Retinal pigment epithelial cell (primary cell): ENCODE results near the gene MEIS1.

ENCODE experiments used
- DNase-seq: peaks from one replicate; pipeline ENCODE4 v3.0.0-alpha.2; 2010; ENCODE audit warnings: low read depth
- H3K4me3 ChIP-seq: 2 replicates; pipeline ENCODE4 v1.5.1; 2011; ENCODE audit warnings: mild to moderate bottlenecking, low read length, control low read depth, moderate library complexity
- TF ChIP-seq, protein P1 (sequence below): conservative IDR thresholded peaks from 2 replicates; pipeline ENCODE4 v1.5.1; 2011; ENCODE audit warnings: low read depth, low read length, control low read depth, inconsistent platforms

MEIS1 gene

DNA sequence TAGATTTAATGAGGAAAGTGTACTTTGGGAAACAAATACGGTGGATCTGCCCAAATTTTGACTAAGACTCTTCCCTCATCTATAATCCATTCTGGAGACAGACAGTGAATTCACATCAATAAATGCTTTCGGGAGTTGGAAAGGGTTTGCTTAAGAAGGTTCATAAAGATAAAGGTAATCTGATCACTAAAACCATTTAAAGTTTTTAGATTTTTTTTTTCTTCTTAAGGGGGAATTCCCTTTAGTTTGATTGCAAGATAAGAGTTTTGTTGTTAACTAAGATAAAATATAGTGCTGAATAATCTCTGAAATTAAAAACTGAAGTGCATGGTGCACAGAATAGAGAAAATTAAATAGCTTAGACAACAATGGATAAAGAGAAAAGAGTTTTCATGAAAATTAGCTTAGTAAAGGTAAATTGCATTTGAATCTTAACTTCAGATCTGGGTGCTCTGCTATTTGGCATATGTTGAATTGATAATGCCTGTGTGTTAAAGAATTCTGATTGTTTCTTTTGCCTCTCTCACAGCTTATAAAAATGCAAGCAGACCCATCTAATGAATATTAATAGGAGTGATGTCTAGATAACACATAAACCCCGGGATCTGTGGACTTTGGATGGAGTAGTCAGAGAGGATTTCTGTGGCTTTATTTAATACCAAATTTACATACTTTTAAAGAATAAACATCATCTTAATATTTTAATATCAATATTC is 100.8 kb downstream of the MEIS1 start:
- TF ChIP-seq, protein P1, sequence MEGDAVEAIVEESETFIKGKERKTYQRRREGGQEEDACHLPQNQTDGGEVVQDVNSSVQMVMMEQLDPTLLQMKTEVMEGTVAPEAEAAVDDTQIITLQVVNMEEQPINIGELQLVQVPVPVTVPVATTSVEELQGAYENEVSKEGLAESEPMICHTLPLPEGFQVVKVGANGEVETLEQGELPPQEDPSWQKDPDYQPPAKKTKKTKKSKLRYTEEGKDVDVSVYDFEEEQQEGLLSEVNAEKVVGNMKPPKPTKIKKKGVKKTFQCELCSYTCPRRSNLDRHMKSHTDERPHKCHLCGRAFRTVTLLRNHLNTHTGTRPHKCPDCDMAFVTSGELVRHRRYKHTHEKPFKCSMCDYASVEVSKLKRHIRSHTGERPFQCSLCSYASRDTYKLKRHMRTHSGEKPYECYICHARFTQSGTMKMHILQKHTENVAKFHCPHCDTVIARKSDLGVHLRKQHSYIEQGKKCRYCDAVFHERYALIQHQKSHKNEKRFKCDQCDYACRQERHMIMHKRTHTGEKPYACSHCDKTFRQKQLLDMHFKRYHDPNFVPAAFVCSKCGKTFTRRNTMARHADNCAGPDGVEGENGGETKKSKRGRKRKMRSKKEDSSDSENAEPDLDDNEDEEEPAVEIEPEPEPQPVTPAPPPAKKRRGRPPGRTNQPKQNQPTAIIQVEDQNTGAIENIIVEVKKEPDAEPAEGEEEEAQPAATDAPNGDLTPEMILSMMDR = no peak
- DNase-seq = no peak
- no peak overlapping the region for H3K4me3 ChIP-seq

DNA sequence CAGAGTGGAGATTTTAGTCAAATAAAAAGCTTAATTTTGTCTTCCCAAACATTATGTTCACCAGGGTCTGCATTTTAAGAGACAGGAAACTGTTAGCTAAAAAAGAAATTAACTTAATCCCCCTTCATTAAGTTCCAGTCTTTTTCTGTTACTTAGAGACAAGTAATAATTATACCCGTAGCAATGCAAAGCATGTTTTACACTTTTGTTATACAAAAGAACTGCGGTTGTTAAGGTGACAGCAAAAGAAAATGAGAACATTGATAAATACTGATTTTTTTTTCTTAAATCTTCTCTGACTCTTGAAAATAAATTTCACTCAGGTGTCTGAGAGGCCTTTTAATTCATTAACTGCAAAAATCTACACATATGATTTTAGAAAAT is 101.4 kb downstream of the MEIS1 start:
- H3K4me3 ChIP-seq = no peak overlapping the region
- TF ChIP-seq, protein P1 = no peak
- no peak for DNase-seq

DNA sequence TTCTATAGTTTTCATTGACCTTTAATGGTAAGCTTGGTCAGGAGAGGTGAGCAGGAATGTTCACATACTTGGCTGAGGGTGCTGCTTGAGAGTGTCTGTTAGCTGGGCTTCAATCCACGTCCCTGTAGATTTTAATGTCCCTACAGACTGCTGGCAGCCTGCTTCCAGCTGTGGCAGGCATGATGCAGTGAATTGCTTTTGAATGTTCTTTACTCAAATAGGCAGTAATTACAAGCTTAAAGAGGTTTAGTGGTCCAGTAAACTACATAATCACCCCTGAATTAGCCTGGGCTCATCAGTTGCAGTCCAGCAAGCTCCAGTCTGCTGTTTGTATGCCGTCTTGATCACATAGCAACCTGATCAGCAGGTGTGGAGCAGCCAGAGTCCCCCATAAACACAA is 102.1 kb downstream of the MEIS1 start:
- TF ChIP-seq, protein P1 = no peak
- DNase-seq = no peak
- no peak overlapping the region for H3K4me3 ChIP-seq

DNA sequence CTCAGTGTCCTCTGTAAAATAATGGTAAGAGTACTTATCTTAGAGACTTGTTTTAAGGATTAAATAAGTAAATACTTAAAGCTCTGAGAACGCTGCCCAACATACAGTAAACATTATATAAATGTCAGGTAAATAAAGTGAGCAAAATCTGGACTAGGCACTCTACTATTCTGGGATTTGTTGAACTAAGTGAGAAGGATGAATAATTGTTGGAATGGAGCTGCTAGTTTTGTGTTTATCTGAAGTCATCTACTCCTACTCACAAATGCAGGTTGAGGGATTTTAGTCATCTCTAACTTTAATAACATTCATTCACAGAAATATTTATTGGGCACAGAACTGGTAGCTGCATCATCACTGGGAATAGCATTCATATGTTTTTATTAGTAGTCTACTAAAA is 103.4 kb downstream of the MEIS1 start:
- no peak overlapping the region for H3K4me3 ChIP-seq
- TF ChIP-seq, protein P1 = no peak
- DNase-seq = no peak

DNA sequence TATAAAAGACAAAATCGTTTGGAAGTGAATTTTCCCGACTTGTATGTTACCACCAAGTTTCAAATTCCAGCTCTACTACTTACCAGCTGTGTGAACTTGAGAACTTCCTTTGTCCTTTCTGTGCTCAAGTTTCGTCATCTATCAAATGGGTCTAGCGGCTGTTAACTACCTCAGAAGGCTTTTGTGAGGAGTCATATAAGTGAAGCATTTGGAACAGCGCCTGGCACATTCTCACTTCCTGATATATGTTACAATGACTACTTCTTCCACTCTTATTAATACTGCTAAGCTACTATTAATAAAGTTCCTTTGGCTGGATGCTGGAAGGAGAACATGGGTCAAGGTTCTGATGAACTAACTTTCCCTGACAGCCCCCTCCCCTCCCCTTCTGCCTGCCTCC is 104.5 kb downstream of the MEIS1 start:
- H3K4me3 ChIP-seq = no peak overlapping the region
- TF ChIP-seq, protein P1 = no peak
- DNase-seq = no peak

DNA sequence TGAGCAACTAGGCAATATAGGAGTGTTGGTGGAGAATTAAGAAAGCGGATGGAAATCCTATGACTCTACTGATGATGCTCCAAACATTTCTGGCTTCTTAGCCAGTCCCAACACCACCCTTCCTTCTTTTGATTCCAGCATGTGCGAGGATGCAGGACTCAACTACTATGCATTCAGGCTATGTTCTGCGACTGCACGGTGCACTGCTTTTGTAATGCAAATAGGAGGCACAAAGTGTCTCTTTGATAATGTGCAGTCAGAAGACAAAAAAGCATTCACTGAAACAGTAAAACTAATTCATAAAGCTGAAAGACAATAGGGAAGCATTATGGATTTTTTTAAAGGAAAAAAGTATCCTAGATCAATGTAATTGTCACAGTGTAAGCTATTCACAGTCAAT is 106.7 kb downstream of the MEIS1 start:
- H3K4me3 ChIP-seq = no peak overlapping the region
- TF ChIP-seq, protein P1 = no peak

DNA sequence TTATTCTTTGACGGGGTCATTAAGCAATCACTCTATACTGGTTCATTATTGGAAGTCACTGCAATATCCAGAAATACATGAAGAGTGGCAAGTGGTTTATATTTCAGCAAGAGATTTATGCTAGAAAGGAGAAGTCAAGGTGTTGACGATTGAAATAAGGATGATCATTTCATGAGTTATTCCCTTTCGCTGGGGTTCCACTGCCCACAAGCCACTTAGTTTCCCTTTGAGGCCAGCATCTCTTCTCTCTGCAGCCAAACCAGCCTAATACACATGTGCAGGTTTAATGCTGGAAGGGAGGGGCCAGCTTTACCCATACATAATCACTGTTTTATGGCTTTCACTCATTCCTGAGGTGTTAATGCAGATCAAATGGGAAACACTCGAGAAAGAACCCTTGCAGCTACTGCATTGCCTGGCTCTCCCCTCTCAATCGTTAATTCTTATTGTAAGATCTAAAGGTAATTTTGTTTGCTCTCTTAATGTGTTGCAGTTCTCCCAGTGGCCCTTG is 108.4 kb downstream of the MEIS1 start:
- TF ChIP-seq, protein P1 = no peak
- DNase-seq = no peak
- no peak overlapping the region for H3K4me3 ChIP-seq

More for the DNA sequence above, 106.7 kb downstream of the MEIS1 start:
- no peak for DNase-seq
